ENCODE data around the gene ATRIP. TPM values are rescaled to one million over a fixed set of nuclear protein-coding genes. Genes with fewer than 3 reads are reported as not detected.

The ATRIP gene
- total RNA-seq, 1 experiment from 2014 or later, result 4.0 TPM

- in situ Hi-C loops (cut with HindIII; ENCODE audit: low pct_unique_long_range_greater_than_20kb, low sequenced_read_pairs), result no loop called here
- DNase-seq (ENCODE audit: low read depth), result no peak
These were observed 37.7 kb upstream of the ATRIP start for GRCh38 chr3:48408823-48409281.

- in situ Hi-C loops (cut with HindIII; ENCODE audit: low pct_unique_long_range_greater_than_20kb, low sequenced_read_pairs), result no loop called here
- no peak for DNase-seq (ENCODE audit: low read depth)
These were observed 37.0 kb upstream of the ATRIP start for GRCh38 chr3:48409291-48410201.

GRCh38 chr3:48410205-48411040, 36.1 kb upstream of the ATRIP start:
- in situ Hi-C loops (cut with HindIII; ENCODE audit: low pct_unique_long_range_greater_than_20kb, low sequenced_read_pairs), result no loop called here
- DNase-seq (ENCODE audit: low read depth), result no peak

- DNase-seq (ENCODE audit: low read depth), result no peak
- in situ Hi-C loops (cut with HindIII; ENCODE audit: low pct_unique_long_range_greater_than_20kb, low sequenced_read_pairs), result no loop called here
These were observed 35.4 kb upstream of the ATRIP start for GRCh38 chr3:48411041-48411588.

DNA sequence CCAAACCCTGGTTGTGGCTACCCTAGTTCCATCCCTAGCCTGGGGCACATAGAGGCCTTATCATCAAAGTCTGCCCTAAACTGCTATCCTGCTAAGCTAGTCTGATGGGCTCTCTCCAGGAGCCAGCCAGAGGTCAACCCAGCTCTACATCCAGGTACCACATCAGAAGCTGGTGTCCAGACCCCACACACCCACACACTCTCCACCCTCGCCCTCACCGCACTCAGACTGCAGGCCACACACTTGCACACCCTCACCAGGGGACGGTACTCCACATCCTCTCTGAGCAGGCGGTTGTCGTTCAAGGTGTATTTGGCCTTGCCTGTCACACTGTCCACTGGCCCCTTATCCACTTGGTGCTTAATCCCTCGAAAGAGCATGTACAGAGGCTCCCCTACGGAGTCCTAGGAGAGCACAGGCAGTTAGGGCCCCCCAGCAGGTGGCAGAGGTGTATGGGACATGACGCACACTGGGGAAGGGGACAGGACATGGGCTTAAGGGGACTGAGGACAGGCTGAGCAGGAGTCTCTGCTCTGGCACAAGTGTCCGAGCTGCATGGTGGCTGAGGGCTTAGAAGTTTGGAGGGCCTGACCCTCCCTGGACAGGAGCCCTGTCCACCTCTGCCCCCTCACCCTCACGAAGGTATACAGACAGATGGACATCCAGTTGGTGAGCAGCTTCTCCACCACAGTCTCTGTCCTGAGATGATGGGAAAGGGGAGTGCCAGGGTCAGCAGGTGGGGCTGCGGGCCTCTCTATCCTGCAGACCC, 34.7 kb upstream of the ATRIP start:
- in situ Hi-C loops (cut with HindIII; ENCODE audit: low pct_unique_long_range_greater_than_20kb, low sequenced_read_pairs), result no loop called here
- DNase-seq (ENCODE audit: low read depth), result no peak

DNA sequence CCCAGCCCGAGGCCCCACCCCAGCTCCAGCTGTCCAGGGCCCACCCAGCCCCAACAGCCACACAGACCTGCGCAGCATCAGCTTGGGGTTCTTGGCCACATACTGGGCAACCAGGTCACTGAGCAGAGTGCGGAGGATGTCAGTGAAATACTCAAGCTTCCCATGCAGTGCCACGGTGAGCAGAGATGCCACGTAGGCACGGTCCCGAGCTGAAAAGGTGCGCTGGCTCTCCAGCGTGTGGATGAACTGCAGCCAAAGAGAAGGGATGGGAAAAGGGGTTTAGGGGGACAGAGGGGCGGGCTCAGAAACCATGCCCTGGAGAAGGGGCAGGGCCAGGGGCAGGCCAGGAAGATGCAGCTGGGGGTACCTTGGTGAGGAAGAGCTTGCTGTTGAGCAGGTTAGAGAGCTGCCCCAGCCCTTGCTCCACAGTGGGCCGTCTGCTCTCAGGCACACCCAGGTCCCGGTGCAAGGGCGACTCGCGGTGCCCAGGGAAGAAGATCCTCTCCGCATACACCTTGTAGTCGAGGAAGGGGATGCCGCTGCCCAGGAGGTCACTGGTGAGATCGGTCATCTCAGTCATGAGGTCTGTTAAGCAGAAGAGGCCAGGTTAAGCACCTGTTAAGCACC, 34.0 kb upstream of the ATRIP start:
- in situ Hi-C loops (cut with HindIII; ENCODE audit: low pct_unique_long_range_greater_than_20kb, low sequenced_read_pairs), result no loop called here
- no peak for DNase-seq (ENCODE audit: low read depth)

GRCh38 chr3:48413086-48413485, 33.5 kb upstream of the ATRIP start:
- in situ Hi-C loops (cut with HindIII; ENCODE audit: low pct_unique_long_range_greater_than_20kb, low sequenced_read_pairs), result no loop called here
- no peak for DNase-seq (ENCODE audit: low read depth)

GRCh38 chr3:48413611-48414010, 32.9 kb upstream of the ATRIP start:
- DNase-seq (ENCODE audit: low read depth), result no peak
- in situ Hi-C loops (cut with HindIII; ENCODE audit: low pct_unique_long_range_greater_than_20kb, low sequenced_read_pairs), result no loop called here

- no peak for DNase-seq (ENCODE audit: low read depth)
- in situ Hi-C loops (cut with HindIII; ENCODE audit: low pct_unique_long_range_greater_than_20kb, low sequenced_read_pairs), result no loop called here
These were observed 31.9 kb upstream of the ATRIP start for GRCh38 chr3:48414376-48415250.

DNA sequence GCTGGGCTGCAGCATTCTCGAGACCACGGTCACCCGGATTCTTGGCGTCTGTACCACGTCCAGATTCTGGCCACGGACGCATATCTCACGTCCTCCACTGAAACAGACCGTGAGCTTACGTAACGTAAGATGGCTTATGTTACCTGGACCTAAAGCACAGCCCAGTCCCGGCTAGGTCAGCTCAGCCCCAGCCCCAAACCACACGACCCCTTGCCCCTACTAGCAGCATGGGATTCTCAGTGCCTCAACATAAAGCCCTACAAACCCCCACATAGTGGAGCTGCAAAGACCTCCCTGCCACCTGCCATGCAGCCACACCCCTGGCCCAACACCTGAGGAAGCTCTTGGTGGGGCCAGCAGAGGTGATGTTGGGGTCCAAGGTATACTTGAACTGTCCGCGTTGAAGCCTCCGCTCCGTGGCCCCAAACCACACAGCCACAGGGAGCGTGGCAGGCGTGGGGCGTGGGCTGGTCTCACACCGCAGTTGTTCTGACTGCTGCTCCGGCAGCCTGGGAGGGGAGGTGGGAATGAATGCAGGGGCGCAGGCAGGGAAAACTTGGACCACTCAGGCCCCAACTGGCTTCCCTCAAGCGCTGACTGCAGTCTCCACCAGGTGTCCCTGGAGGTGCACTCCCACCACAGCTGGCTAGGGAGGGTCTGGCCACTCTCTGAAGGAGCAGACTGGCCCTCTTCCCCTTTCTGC, 31.1 kb upstream of the ATRIP start:
- in situ Hi-C loops (cut with HindIII; ENCODE audit: low pct_unique_long_range_greater_than_20kb, low sequenced_read_pairs), result no loop called here
- no peak for DNase-seq (ENCODE audit: low read depth)

DNA sequence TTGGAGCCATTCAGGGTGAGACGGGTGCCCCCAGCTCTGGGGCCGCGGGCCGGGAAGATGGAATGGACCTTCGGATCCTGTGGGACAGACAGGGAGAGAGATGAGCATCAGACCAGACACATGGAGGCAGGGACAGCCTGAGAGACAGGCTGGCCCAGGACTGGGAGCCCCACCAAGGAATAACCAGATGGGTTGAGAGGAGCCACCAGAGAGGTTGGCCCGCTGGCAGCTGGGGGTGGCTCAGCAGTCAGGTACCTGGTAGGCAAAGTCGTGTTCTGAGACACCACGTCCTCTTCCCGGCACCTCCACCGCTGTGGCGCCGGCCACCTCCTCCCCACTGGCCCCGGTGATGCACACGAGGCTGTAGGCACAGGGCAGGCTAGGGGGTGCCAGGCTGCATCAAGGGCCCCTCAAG, 30.4 kb upstream of the ATRIP start:
- no peak for DNase-seq (ENCODE audit: low read depth)

GRCh38 chr3:48416546-48416945, 30.0 kb upstream of the ATRIP start:
- DNase-seq (ENCODE audit: low read depth), result no peak
- in situ Hi-C loops (cut with HindIII; ENCODE audit: low pct_unique_long_range_greater_than_20kb, low sequenced_read_pairs), result no loop called here

More for the DNA sequence above, 30.4 kb upstream of the ATRIP start:
- in situ Hi-C loops (cut with HindIII; ENCODE audit: low pct_unique_long_range_greater_than_20kb, low sequenced_read_pairs), result no loop called here

DNA sequence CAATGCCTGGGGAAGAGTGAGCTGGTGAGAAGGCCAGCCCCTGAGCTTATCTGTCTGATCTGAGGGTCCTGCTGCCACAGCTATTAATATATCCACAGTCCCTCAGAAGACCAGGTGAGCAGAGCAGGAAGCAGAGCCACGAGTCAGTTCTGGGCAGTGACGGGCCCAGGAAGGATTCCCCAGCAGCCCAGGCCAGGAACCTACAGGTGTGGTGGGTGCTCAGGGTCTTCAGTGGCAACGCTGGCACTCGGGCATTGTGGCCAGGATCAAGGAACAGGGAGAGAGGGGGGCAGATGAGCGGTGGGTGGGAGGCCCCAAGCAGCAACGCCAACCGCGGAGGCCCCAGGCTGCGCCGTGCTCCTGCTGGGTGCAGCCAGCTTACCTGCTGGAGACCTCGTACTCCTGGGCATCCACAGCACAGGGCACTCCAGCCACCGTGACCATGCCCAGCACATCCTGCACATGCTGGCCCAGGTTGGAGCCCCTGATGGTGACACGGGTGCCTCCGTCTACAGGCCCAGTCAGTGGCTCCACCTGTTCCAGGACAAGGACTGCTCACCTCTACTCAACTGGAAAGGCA, 28.9 kb upstream of the ATRIP start:
- in situ Hi-C loops (cut with HindIII; ENCODE audit: low pct_unique_long_range_greater_than_20kb, low sequenced_read_pairs), result no loop called here
- no peak for DNase-seq (ENCODE audit: low read depth)

DNA sequence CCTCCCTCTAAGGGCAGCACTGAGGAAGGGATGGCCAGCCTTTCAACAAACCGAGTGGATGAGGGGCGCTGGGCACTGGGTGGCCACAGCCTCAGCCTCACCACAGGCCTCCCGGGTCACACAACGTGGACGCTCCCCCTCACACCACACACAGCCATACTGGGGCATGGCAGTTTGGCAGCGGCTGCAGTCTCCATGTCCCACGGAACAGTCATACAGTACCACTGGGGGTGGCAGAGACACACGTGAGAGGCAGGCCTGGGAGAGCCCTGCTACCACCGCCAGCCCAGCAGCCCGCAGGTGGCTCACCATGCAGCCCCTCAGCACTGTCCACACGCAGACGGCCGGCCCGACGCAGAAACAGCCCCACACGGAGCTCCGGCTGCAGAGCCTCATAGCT, 28.4 kb upstream of the ATRIP start:
- in situ Hi-C loops (cut with HindIII; ENCODE audit: low pct_unique_long_range_greater_than_20kb, low sequenced_read_pairs), result no loop called here
- DNase-seq (ENCODE audit: low read depth), result no peak

GRCh38 chr3:48418651-48419050, 27.9 kb upstream of the ATRIP start:
- no peak for DNase-seq (ENCODE audit: low read depth)
- in situ Hi-C loops (cut with HindIII; ENCODE audit: low pct_unique_long_range_greater_than_20kb, low sequenced_read_pairs), result no loop called here

DNA sequence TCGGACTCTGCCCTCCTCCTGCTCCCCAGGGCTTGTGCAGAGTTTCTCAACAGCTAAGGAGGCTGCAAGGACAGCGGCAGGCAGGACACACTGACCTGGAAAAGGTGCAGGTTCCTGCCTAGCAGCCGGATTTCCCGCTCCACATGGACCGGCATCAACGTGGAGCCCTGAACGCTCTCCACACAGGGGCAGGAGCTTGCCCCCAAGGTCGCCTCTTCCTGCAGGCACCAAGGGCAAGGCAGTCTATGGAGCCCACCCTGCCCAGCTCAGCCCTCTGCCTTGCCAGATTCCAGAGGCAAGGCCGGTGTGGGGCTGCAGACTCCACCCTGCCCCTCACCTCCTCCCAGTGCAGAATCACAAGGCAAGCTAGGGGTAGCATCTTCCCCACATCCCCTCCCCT, 27.4 kb upstream of the ATRIP start:
- in situ Hi-C loops (cut with HindIII; ENCODE audit: low pct_unique_long_range_greater_than_20kb, low sequenced_read_pairs), result no loop called here
- no peak for DNase-seq (ENCODE audit: low read depth)
